GM21528 (cell line): ENCODE results near the gene WFS1.

Experiments used
- ATAC-seq: cut with Tn5 transposase; IDR thresholded peaks from one replicate; pipeline ENCODE4 v1.9.1; 2021; ENCODE audit warnings: mild to moderate bottlenecking, moderate library complexity; ENCODE audit not compliant: unreplicated experiment, low FRiP score

The WFS1 gene

GRCh38 chr4:6269616-6270511 is at the start of gene WFS1:
TSS of gene WFS1 (plus strand) at chr4:6269850. CDS start at chr4:6277456, 7,606 bp downstream.
- peak; percentile 100 for ATAC-seq

GRCh38 chr4:6221301-6221850 is 48.3 kb upstream of the WFS1 start:
- ATAC-seq: no peak

GRCh38 chr4:6221851-6222760 is 47.5 kb upstream of the WFS1 start:
- no peak for ATAC-seq

GRCh38 chr4:6222761-6223292 is 46.8 kb upstream of the WFS1 start:
- ATAC-seq: no peak

GRCh38 chr4:6224735-6225134 is 44.9 kb upstream of the WFS1 start:
- ATAC-seq: no peak

- no peak for ATAC-seq
Measured at GRCh38 chr4:6225469-6225868, 44.2 kb upstream of the WFS1 start.

GRCh38 chr4:6226506-6226905 is 43.1 kb upstream of the WFS1 start:
- no peak for ATAC-seq

- no peak for ATAC-seq
Measured at GRCh38 chr4:6227412-6228157, 42.1 kb upstream of the WFS1 start.

- no peak for ATAC-seq
Measured at GRCh38 chr4:6228158-6229067, 41.2 kb upstream of the WFS1 start.

- ATAC-seq: no peak
Measured at GRCh38 chr4:6229095-6229494, 40.6 kb upstream of the WFS1 start.

- ATAC-seq: no peak
Measured at GRCh38 chr4:6229671-6230501, 39.8 kb upstream of the WFS1 start.

- ATAC-seq: no peak
Measured at GRCh38 chr4:6230502-6230785, 39.2 kb upstream of the WFS1 start.

- no peak for ATAC-seq
Measured at GRCh38 chr4:6230827-6231662, 38.6 kb upstream of the WFS1 start.

- no peak for ATAC-seq
Measured at GRCh38 chr4:6231663-6232165, 37.9 kb upstream of the WFS1 start.

- ATAC-seq: no peak
Measured at GRCh38 chr4:6232836-6233785, 36.5 kb upstream of the WFS1 start.

- no peak for ATAC-seq
Measured at GRCh38 chr4:6233929-6234328, 35.7 kb upstream of the WFS1 start.
